ENCODE results near the gene CRIP2. TPM values are rescaled to one million over a fixed set of nuclear protein-coding genes. Genes with fewer than 3 reads are reported as not detected.

The CRIP2 gene
- total and polyA plus RNA-seq, 2 of the 8 experiments (the other 6 are each of a cell fraction or from before 2014, with no cell fraction given), result 4.2 to 13.5 TPM

DNA sequence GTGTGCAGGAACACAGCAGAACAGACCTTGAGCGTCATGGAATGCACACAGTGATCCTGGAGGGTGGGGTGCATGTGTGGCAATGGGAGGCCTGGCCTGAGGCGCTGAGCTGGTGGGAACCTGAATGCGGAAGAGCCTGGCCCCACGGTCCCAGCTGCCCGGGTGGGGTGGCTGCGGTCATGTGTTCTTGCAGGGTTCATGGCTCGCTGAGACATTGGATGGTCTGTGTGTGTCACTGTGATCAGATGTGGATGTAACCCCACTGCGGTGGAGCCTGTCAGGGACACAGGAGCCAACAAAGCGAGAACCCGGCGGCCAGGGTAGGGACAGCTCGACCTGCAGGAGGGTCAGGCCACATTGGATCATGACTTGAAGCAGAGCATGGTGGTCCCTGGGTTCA is 31.8 kb upstream of the CRIP2 start (continued):
- TF ChIP-seq TBP (IDR thresholded peaks at IDR 0.05; ENCODE audit: low read depth, low read length) (no peak), NANOG (IDR thresholded peaks at IDR 0.05; ENCODE audit: insufficient read depth, low read depth, low read length, poor library complexity, severe bottlenecking) (no peak)
